Peyer's patch (tissue), 4 donors: ENCODE measurements around the gene RNF182.
A peak's percentile ranks its signal among the peaks of the same experiment; 100 is the strongest.

Experiments
- POLR2A ChIP-seq, 2 donors: fragments of 450-650 bp; IDR thresholded peaks; one replicate each; pipeline ENCODE4 v1.5.1; 2017; ENCODE audit warnings: antibody characterized with exemption in 2 of 2, mild to moderate bottlenecking in 2 of 2, moderate library complexity in 2 of 2
- TF ChIP-seq, protein P1 (sequence below), 6 experiments: fragments of 450-650 bp in 4 of 6; fragments of 200-600 bp in 2 of 6; sonication (generic) in 1 of 6; IDR thresholded peaks; one replicate each; pipeline ENCODE4 v1.5.1; 2017 to 2019; ENCODE audit warnings: antibody characterized with exemption in 6 of 6, mild to moderate bottlenecking in 3 of 6, moderate library complexity in 1 of 6

DNA sequence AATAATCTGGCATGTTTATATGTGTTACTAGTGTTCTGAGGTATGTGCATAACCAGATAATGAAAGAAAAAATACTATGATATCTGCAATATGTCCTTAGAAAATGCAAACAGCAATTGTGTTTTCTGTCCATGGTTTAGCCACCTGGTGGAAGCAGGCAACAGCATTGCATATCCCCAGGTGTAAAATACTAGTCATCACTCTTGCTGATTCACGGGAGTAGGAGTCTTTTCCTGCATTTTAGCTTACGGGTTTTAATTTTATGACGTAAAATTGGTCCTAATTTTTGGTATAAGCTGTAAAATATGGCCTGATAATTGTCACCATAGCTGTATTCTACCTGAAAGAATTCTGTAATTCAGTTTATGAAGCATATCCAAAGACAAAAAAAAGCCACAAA, 2.5 kb downstream of the RNF182 start:
- TF ChIP-seq POLR2A (IDR thresholded peaks at IDR 0.05), result no peak
- TF ChIP-seq, protein P1, sequence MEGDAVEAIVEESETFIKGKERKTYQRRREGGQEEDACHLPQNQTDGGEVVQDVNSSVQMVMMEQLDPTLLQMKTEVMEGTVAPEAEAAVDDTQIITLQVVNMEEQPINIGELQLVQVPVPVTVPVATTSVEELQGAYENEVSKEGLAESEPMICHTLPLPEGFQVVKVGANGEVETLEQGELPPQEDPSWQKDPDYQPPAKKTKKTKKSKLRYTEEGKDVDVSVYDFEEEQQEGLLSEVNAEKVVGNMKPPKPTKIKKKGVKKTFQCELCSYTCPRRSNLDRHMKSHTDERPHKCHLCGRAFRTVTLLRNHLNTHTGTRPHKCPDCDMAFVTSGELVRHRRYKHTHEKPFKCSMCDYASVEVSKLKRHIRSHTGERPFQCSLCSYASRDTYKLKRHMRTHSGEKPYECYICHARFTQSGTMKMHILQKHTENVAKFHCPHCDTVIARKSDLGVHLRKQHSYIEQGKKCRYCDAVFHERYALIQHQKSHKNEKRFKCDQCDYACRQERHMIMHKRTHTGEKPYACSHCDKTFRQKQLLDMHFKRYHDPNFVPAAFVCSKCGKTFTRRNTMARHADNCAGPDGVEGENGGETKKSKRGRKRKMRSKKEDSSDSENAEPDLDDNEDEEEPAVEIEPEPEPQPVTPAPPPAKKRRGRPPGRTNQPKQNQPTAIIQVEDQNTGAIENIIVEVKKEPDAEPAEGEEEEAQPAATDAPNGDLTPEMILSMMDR (IDR thresholded peaks at IDR 0.05), result peak in 1 of 6 experiments; percentile 6
